HG02763 (cell line): ENCODE results near the gene SAMD5.
"Not testable (repeated sequence)": the region's sequence is repeated elsewhere in the genome, so short reads cannot be mapped to it uniquely, and the experiment has no call there.

Source experiments
- ATAC-seq: cut with Tn5 transposase; IDR thresholded peaks from one replicate; pipeline ENCODE4 v1.9.1; 2021; ENCODE audit warnings: mild to moderate bottlenecking, moderate library complexity; ENCODE audit not compliant: unreplicated experiment

SAMD5 gene

DNA sequence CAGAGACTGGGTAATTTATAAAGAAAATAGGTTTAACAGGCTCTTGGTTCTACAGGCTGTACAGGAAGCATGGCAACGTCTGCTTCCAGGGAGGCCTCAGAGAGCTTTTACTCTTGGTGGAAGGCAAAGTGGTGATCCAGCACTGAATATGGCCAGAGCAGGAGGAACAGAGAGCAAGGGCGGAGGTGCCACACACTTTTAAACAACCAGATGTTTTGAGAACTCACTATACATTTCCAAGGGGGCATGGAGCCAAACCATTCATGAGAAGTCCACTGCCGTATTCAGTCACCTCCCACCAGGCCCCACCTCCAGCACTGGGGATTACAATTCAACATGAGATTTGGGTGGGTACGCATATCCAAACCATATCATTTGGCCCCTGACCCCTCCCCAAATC, 18.7 kb downstream of the SAMD5 start:
- no peak for ATAC-seq

DNA sequence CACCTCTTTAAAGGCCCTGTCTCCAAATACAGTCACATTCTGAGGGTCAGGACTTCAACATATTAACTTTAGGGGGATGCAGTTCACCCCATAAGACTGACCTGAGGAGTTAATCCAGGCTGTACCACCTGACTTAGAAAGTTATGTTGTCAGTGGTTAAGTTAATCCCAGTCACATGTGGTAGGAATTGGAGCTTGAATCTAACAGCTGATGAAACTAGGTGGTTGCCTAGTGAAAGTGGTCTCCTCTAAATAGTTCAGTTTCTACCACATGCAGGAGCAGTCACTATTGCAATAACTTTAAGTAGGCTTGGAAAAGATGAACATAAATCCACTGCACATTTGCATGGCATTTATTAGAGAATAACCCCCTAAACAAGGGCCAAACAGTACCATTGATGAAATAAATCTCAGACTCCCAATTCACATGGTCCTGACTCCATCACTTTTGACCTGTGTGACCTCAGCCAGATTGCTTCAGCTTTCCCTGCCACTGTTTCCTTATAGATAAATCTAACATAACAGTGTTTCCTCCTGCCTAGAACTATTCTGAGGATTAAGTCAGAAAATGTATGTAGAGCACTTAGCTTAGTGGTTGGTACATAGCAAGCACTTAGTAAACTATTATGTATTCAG, 20.1 kb downstream of the SAMD5 start:
- ATAC-seq: no peak

DNA sequence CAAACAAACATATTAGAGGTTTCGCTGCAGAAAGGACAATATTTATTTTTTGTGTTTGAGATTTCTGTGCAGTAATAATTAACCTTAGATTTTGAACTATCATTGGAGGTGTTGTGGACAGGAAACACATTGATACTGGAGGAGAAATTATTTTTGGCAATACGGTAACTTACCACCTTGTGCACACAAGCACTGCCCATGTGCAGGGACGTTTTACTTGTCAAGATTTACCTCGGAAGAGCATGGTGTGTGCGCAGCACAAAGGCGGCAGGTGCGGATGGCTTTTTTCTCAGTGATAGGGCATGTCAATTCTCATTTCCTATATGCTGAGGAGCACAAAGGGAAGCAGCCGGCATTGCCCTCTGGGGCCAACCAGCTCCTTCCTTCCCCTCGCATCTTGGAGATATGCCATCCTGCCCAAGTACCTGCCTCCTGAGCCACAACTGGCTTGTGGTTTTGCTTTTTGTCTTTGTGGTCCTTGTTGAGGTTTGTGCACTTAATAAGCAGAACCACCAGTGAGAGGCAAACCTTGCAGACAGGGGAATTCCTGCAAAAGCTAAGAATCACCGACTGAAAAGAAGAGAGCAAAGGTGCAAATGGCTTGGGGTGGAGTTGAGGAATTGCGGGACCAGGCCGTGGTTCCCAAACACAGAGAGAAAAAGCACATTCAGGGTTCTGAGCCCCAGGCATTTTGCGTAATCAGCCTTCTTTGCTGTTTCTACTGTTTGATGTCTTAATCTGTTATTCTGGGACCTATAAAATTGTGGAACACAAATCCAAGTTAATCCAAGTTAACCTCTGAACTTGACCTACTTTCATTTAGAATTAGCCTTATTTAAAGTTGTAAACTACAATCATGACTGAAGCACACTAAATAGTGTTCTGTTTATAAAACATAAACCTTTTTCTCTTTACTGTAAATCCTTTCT, 21.9 kb downstream of the SAMD5 start:
- ATAC-seq: peak; percentile 62

DNA sequence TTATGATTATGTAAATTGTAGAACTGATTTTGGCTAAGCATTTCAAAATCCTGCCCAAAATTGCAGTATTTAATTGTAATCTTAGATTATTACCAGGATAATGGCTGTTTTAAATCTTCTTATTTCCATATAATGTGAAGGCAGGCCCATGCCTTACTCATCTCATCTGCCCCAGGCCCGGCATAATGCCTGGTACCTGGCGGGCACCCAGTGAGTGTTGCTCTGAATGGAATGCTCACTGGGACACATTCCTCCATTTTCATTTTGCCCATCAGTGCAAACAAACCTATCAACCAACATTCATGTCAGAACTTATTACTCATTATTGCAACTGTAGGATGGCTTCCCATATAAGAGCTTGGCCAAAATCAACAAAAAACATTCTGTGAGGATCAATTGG, 22.8 kb downstream of the SAMD5 start:
- no peak for ATAC-seq

DNA sequence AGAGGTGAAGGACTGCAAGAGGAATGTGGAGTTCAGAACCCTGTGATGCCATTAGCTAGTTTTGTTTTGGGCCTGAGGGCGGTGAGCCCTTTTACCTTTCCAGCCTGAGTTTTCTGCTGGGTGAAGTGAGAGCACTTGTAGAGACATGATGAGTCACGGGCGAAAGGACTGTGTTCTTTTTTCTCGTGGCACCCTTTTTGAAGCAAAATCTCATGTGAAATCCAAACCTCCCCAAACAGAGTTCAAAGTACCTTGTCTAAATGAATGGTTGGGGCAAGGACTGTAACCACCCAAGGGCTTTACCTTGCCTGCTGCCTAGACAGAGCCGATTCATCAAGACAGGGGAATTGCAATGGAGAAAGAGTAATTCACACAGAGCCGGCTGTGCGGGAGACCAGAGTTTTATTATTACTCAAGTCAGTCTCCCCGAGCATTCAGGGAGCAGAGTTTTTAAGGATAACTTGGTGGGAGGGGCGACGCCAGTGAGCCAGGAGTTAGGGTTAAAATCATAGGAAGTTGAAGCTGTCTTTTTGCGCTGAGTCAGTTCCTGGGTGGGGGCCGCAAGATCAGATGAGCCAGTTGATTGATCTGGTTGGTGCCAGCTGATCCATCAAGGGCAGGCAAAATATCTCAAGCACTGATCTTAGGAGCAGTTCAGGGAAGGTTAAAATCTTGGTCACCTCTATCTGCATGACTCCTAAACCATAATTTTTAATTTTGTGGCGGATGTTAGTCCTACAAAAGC, 25.8 kb downstream of the SAMD5 start:
- ATAC-seq: no peak

DNA sequence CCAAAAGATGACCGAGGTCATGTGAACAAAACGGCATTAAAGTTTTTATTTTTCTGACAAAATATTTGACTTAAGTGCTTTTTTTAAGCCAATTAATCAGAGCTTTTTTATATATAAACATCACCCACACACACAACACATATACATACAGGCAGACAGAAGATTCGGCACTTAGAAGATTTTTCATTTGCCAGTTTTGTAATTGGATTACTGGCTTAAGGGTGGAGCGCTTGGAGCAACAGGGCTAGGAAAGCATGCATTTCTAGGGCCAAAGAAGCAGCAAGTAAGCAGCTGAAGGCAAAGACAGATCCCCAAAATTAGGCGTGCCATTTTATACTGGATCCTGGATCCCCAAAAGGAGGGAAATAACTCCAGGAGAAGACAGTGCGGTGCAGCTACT, 30.3 kb downstream of the SAMD5 start:
- ATAC-seq: no peak

DNA sequence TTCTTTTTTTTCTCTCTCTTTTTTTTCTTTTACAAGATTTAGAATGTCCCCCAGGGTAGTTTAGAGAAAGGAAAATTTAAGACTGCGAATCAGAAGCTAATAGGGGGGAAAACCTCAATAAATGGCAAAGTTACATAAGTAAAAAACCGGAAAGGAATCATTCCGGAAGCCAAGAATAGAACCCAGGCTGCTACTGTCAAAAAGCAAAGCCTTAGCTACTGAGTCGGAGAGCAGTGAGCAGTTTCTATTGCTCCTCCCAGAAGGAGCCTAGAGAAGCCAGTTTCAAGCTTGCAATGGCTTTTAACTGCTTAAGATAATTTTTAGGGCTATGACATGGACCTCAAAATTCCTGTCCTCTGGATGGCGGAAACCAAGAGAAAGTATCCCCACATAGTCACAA, 31.6 kb downstream of the SAMD5 start:
- no peak for ATAC-seq

DNA sequence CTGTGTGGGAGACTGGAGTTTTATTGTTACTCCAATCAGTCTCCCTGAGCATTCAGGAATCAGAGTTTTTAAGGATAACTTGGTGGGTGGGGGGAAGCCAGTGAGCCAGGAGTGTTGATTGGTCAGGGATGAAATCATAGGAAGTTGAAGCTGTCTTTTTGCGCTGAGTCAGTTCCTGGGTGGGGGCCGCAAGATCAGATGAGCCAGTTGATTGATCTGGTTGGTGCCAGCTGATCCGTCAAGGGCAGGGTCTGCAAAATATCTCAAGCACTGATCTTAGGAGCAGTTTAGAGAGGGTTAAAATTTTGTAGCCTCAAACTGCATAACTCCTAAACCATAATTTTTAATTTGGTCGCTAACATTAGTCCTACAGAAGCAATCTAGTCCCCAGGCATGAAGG, 33.9 kb downstream of the SAMD5 start:
- not testable (repeated sequence) for ATAC-seq

DNA sequence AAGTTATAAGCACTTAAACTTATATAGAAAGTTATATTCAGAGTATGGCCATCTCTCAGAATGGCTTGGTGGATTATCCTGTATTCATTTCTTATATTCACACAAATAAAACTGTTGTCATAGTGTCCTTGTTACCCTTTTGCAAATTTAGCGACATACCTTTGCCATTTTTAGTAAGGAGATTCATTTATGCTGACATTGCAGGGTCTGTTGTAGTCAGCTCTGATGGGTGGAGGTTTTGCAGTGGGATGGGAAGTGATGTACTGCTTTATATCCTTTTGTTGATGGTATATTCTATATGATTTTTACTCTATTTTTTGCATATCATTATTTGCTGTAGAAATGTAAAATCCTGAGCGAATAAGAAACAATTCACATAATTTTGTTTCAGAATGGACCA, 35.9 kb downstream of the SAMD5 start:
- ATAC-seq: no peak

DNA sequence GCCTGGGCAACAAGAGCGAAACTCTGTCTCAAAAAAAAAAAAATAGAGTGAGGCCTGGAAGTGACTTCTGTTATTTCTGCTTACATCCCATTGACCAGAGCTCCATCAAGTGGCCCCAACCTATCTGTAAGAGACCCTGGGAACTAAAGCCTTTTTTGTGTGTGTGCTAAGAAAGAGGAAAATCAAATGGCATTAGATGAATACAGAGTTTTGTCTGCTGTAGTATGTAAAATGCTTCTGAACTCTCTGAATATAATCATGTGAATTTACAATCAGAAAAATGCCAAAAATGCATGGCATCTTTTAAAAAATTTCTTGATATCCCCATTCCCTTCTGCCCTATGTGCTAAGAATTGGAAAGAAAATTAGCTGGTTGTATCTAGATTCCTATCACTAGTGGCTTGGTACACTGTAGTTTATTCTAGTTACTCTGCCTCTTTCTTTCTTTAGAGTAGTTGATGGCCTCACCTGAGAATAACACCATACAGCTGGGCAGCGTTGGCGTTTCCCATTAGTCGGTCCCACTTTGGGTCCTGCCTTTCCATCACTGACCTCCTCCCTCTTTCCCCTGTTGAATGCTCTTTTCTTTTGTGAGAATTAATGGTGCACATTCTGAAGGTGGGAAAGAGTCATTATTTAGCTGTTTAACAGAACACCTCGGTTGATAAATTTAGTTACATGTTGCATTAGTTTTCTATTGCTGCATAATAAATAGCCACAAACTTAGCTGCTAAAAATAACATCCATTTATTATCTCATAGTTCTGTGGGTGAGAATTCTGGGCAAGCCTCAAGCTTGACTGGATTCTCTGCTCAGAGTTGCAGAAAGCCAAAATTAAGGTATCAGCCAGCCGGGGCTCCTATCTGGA, 38.2 kb downstream of the SAMD5 start:
- ATAC-seq: no peak

DNA sequence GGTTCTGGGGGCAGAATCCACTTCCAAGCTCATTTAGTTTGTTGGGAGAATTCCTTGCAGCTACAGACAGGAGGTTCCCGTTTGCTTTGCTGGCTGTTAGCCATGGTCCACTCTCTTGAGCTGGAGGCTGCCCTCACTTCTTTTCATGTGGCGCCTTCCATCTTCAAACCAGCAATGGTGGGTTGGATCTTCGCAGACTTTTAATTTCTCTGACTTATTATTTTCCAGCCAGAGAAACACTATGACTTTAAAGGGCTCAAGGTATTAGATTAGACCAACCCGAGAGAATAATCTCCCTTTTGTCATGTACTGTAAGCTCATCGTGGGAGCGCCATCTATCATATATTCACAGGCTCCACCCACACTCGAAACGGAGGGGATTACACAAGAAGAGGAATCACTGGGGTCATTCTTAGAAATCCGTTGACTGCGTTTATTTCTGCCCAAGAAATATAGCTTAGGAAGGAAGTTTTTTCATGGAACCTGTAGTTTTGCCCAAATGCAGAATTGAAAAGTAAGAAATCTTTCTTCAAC, 38.9 kb downstream of the SAMD5 start:
- ATAC-seq: no peak

DNA sequence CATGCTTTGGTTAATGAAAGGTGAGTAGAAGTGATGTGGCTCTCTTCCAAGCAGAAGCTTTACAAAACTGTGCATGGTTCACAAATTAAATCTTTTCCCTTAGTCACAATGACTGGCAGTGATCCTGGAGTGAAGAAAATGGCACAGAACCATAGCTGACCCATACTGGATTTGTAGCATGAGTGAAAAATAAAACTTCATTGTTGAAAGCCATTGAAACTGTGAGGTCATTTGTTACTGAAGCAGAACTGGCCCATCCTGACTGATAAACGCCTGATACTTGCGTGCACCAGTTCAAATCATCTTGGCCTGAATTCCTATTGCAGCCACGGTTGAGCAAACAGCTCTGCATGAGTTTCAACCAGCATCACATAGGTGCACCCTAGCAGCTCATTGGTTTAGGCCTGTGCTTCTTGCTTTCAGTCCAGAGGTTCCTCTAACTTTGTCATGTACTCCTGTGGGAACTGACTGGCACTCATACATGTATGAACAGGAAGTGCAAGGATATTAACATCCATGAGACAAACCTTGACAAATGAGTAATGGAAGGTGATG, 40.5 kb downstream of the SAMD5 start:
- no peak for ATAC-seq

DNA sequence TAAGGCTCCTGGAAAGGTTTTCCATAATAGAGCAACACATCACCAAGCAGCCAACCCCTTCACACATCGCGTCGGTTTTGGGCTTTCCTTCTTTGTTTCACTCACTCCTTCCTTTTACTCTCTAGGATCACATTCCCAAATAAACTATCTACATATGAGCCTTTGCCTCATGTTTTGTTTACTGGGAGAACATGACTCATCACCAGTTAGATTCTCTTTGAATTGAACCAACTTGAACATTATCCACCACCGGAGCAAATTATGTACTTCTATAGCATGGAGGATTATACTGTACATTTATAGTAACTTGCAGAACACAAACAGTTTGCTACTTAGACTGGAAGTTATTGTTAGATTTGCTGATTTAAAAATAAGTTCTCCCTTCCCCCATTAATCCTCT, 41.0 kb downstream of the SAMD5 start:
- ATAC-seq: no peak

DNA sequence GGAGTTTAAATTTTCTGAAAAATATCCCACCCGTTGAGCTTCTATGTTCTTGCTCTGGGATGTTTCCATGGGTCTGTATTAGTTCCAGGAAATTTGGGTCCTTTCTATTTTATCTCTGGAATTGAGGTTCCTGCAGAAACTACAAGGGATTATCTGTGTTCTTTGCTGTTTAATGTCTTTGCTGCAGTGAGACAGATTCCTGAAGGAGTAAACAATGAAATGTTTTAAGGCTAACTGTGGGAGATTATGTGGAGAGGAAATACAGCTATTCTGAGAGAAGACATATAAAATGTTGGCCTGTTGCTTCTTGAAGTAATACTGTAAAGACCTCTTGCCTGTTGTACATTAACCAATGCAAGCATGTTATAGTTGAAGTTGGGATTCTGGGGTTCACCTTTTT, 43.5 kb downstream of the SAMD5 start:
- ATAC-seq: no peak

DNA sequence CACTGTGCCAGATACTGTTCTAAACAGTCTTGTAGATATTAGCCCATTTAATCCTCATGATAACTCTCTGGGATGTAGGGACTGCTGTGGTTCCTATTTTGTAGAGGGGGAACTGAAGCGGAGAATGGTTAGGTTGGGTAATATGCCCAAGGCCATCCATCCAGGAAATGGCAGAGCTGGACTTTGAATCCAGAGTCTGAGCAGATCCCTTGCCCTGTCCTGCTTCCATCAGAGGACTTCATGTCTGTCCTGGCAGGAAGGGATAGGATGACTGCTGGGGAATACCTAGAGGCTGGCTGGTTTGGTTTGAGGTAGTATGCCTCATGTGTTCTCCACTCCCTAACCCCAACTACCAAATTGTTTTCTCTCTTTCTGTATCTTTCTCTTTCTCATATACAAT, 44.6 kb downstream of the SAMD5 start:
- ATAC-seq: no peak

DNA sequence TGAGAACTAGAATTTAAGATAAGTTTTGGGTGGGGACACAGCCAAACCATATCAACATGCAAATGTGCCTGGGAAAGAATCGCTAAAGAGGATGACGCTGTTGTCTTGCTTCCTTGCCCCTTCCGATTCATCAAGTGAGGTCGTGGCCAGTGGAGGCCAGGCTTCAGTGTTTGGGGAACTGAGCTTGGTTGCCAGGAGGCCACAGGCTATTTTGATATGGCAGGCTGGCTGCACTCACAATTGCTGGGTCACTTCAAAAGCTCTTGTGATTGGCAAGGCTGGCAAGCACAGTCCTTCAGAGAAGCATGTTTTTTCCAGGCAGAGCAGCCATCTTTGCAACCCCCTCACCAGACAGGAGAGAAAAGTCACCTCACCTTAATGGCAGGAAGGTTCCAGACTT, 45.8 kb downstream of the SAMD5 start:
- ATAC-seq: no peak

DNA sequence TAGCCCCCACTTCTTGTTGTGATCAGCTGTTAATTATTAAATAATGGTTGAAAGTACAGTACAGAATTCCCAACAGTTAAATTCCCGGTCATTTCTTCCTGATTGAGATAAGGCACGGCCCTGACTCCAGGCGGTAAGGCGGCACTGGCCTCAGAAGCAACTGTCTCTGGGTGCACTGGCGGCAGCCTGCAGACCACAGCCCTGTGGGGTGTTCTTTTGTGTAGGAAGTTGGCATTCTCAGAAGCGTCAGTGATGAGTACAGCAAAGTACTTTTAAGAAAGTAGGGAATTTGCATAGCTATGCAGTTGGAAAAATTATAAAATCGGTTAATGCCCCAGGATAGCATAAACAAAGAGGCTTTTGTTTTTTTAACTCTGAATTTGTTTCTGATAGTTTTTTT, 50.5 kb downstream of the SAMD5 start:
- no peak for ATAC-seq

DNA sequence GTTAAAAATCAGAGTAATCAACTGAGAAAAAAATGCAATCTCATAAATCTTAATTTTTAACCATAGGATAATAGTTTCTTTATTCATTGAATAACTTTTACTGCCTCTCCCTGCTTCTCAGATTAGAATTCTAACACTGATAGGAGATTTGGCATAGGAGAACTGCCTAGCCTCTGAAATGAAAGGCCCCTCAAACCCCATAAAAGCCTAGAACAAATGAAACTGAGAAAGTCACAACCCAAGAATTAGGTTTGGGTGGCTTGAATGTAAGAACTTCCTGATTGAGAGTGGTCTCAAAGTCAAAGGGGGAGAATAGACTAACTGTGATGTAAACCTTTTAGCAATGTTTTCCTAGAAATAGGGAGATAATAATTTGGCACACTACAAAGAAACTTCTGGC, 52.2 kb downstream of the SAMD5 start:
- ATAC-seq: no peak

DNA sequence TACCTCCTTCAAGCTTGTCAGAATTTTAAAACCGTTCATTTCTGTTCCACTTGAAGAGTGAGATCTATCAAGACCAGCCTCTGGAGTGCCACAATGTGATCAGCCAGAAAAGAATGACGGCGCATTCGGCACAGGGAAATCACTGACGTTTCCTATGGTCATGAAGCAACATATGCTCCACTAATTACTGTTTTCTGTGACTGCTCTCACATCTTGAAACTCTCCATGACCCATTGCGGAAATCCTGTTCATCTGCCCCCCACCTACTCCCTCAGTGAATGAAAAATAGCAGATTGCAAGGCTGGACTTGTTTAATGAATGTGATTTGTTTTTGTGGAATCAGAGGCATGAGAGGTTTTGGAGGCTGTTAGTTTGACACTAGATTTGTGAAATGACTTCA, 53.2 kb downstream of the SAMD5 start:
- ATAC-seq: no peak

DNA sequence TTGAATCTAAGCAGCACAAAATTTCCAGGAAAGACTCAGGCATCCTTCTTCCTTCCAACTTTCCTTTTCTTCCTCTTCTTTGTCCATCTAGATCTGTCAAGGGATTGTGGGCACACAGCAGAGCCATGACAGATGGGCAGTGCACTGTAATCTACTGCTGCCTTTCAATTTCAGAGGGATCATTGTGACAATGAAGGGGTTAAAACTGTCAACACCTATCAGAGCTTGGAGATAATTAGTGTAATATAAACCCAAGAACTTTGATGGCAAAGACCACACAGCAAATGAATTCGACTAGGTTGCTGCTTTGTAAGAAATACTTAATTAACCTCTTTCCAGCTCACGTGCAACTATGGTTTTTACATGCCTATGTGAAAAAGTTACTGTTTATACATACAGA, 55.0 kb downstream of the SAMD5 start:
- no peak for ATAC-seq
